Spleen (tissue), 11 donors: ENCODE data around the gene RNF225. TPM values are rescaled to one million over a fixed set of nuclear protein-coding genes. Genes with fewer than 3 reads are reported as not detected.

ENCODE experiments used
- DNase-seq: peaks from one replicate; pipeline ENCODE4 v3.0.0-alpha.2; 2020
- H3K27ac ChIP-seq, 8 donors: fragments of 200-600 bp; sonication (generic) in 7 of 8; 1 replicate in 4 of 8; 2 replicates in 4 of 8; pipeline versions ENCODE4 v1.5.0 to v1.8.0; 2016 to 2021; ENCODE audit warnings: inconsistent platforms in 4 of 8, mild to moderate bottlenecking in 4 of 8, moderate library complexity in 1 of 8
- H3K27me3 ChIP-seq, 7 donors: fragments of 200-600 bp; sonication (generic) in 6 of 7; replicated peaks in 1 of 7; 1 replicate in 4 of 7; 2 replicates in 3 of 7; pipeline versions ENCODE4 v1.5.0 to v1.8.0; 2016 to 2021; ENCODE audit warnings: inconsistent platforms in 3 of 7, mild to moderate bottlenecking in 1 of 7
- H3K36me3 ChIP-seq, 6 donors: fragments of 200-600 bp; sonication (generic) in 5 of 6; 1 replicate in 4 of 6; 2 replicates in 2 of 6; pipeline versions ENCODE4 v1.5.0 to v1.8.0; 2016 to 2021; ENCODE audit warnings: inconsistent platforms in 2 of 6
- H3K4me1 ChIP-seq, 6 donors: fragments of 200-600 bp; sonication (generic) in 5 of 6; 1 replicate in 3 of 6; 2 replicates in 3 of 6; pipeline versions ENCODE4 v1.5.0 to v1.8.0; 2016 to 2021; ENCODE audit warnings: inconsistent platforms in 3 of 6
- H3K4me3 ChIP-seq, 8 donors: fragments of 200-600 bp; sonication (generic) in 7 of 8; 1 replicate in 4 of 8; 2 replicates in 4 of 8; pipeline versions ENCODE4 v1.5.0 to v1.8.0; 2016 to 2021; ENCODE audit warnings: inconsistent platforms in 4 of 8, mild to moderate bottlenecking in 4 of 8, moderate library complexity in 2 of 8
- H3K9me3 ChIP-seq, 8 donors: fragments of 200-600 bp; sonication (generic) in 7 of 8; 1 replicate in 4 of 8; 2 replicates in 4 of 8; pipeline versions ENCODE4 v1.5.0 to v1.8.0; 2016 to 2021; ENCODE audit warnings: inconsistent platforms in 4 of 8
- POLR2A ChIP-seq, 3 donors: fragments of 450-650 bp; IDR thresholded peaks; one replicate each; pipeline ENCODE4 v1.5.1; 2017; ENCODE audit warnings: antibody characterized with exemption in 3 of 3, mild to moderate bottlenecking in 1 of 3
- POLR2AphosphoS5 ChIP-seq, 3 donors: sonication (generic); formaldehyde crosslinking; IDR thresholded peaks; one replicate each; pipeline ENCODE4 v1.5.1; 2017; ENCODE audit warnings: antibody characterized with exemption in 3 of 3
- WGBS, 5 donors: extraction: QIAGEN DNeasy Blood & Tissue Kit in 3 of 5; methylation state at CpG; one replicate each; pipeline versions ENCODE4 v1.1.5 to v1.1.7; 2013 to 2018; 5-methylcytosine and 5-hydroxymethylcytosine counted together
- intact Hi-C: fragments of 100-400 bp; cut with DNase I; formaldehyde crosslinking; loops from one replicate; pipeline ENCODE4 v1.15.0; 2023; ENCODE audit warnings: low total_unique reads
- polyA plus RNA-seq, 3 donors: library from polyadenylated mRNA; stranded (reverse); fragments of 200-250 nt; gene quantifications; one replicate each; pipeline ENCODE4 v1.2.1, GENCODE V29; 2013
- total RNA-seq, 7 donors: library from RNA; depleted of rRNA in 3 of 7; stranded (reverse); fragments of >200 nt in 3 of 7; fragmentation: NEBNext Ultra II Directional in 4 of 7; extraction: Animal tissue kit (Norgen Biotek cat#: 25700) in 4 of 7; gene quantifications; one replicate each; pipeline versions ENCODE4 v1.1.0 to v1.2.1, GENCODE V29; 2016 to 2021
- TF ChIP-seq, protein P1 (sequence below), 11 experiments: fragments of 200-600 bp in 7 of 11; fragments of 450-650 bp in 4 of 11; sonication (generic) in 4 of 11; IDR thresholded peaks in 8 of 11; conservative IDR thresholded peaks in 3 of 11; 1 replicate in 7 of 11; 2 replicates in 4 of 11; pipeline versions ENCODE4 v1.4.0 to v1.8.0; 2016 to 2021; ENCODE audit warnings: antibody characterized with exemption in 11 of 11, inconsistent platforms in 4 of 11, mild to moderate bottlenecking in 1 of 11
- donor health status: healthy with polysubstance abuse.
- donor health status: DM: no; HTN: no; CAD: no; lungs with moderate emphysema.
- donor health status: DM: no; HTN: no; CAD: no.
- donor health status: Bipolar disorder and iron deficiency.
- donor health status: healthy.
- donor health status: DM: no; HTN: no; CAD: no.
- donor health status: DM: yes; HTN: yes; CAD: no.

RNF225 gene
- total and polyA plus RNA-seq, 10 donors: not detected

DNA sequence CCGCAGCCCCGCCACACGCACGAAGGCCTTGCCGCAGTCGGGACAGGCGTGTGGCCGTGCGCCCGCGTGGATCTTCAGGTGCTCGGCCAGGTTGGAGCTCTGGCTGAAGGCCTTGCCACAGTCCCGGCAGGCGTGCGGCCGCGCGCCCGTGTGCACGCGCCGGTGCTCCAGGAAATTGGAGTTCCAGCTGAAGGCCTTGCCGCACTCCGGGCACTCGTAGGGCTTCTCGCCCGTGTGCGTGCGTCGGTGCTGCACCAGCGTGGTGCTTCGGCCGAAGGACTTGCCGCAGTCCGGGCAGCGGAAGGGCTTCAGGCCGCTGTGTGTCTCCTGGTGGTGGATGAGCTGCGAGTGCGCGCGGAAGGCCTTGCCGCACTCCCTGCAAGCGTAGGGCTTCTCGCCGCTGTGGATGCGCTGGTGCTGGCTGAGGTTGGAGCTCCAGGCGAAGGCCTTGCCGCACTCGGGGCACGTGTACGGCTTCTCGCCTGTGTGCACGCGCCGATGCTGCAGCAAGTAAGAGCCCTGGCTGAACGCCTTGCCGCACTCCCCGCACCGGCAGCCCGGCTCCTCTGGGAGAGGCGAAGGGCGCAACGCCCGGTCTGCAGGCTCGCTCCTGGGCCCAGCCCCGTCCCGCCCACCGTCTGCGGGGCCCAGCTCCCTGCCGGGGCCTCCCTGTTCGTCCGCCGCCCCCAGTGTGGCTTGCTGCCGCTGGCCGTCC is 38.5 kb upstream of the RNF225 start:
- Histone ChIP-seq H3K9me3 (no peaks in the 10 kb centered on the region), H3K27me3 (peaks cover 0 to 27% (median 10%) of the 10 kb centered on the region in 7 donors), H3K4me1 (peaks cover 21 to 44% (median 35%) of the 10 kb centered on the region in 6 donors), H3K36me3 (peaks cover 0 to 6% (median 0%) of the 10 kb centered on the region in 6 donors), H3K27ac (peak overlapping the region in 5 of 8 donors; percentile 21 to 51 (median 36)), H3K4me3 (peak overlapping the region; percentile 30 to 70 (median 50))
- 26 to 45% (median 39%) methylated on average over 40 to 75 of the region's 75 CpGs for WGBS, 5 donors
- TF ChIP-seq, protein P1, sequence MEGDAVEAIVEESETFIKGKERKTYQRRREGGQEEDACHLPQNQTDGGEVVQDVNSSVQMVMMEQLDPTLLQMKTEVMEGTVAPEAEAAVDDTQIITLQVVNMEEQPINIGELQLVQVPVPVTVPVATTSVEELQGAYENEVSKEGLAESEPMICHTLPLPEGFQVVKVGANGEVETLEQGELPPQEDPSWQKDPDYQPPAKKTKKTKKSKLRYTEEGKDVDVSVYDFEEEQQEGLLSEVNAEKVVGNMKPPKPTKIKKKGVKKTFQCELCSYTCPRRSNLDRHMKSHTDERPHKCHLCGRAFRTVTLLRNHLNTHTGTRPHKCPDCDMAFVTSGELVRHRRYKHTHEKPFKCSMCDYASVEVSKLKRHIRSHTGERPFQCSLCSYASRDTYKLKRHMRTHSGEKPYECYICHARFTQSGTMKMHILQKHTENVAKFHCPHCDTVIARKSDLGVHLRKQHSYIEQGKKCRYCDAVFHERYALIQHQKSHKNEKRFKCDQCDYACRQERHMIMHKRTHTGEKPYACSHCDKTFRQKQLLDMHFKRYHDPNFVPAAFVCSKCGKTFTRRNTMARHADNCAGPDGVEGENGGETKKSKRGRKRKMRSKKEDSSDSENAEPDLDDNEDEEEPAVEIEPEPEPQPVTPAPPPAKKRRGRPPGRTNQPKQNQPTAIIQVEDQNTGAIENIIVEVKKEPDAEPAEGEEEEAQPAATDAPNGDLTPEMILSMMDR (IDR thresholded peaks at IDR 0.05 in 8 of 11, conservative IDR thresholded peaks at IDR 0.05 in 3 of 11): no peak
- TF ChIP-seq POLR2A (IDR thresholded peaks at IDR 0.05) (no peak), POLR2AphosphoS5 (IDR thresholded peaks at IDR 0.05) (peak in 2 of 3 donors; percentile 3 to 6)
- no peak for DNase-seq
- intact Hi-C loops: no loop called here

DNA sequence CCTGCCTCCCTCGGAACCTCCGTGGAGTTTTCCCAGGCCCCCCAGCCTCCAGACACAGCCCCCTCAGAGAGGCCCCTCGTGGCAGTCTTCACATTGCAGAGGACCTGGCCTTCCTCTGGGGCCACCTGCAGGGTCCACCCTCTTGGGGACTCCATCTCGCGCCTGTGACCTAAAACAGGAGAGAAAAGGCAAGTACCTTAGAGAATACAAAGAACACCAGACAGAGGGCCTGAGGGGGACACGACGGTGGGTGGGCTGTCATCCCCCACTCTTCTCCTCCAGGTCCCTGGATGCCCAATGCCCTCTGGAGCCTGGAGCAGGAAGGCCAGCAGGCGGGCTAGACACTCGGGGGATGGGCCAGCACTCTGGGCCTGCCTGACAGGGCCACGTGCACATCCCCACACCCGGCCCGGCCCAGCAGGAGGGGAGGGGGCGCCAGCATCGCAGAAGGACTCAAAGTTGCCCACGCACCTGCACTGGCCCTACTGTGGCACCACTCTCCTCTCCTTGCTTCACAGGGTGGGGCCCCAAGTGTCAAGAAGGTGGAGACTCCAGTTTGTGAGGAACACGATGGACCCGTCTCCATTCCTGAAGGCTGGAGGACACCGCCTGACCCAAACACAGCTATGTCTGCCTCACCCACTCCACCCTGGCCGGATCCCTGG is 37.8 kb upstream of the RNF225 start:
- Histone ChIP-seq H3K36me3 (peaks cover 0 to 6% (median 0%) of the 10 kb centered on the region in 6 donors), H3K4me3 (peak overlapping the region in 4 of 8 donors; percentile 38 to 70 (median 54)), H3K27ac (no peak overlapping the region), H3K4me1 (peaks cover 21 to 47% (median 36%) of the 10 kb centered on the region in 6 donors), H3K27me3 (peaks cover 0 to 27% (median 10%) of the 10 kb centered on the region in 7 donors), H3K9me3 (no peaks in the 10 kb centered on the region)
- intact Hi-C loops: no loop called here
- TF ChIP-seq, protein P1 (IDR thresholded peaks at IDR 0.05 in 8 of 11, conservative IDR thresholded peaks at IDR 0.05 in 3 of 11): no peak
- TF ChIP-seq POLR2AphosphoS5 (IDR thresholded peaks at IDR 0.05) (no peak), POLR2A (IDR thresholded peaks at IDR 0.05) (no peak)
- DNase-seq: no peak
- WGBS, 5 donors: 73 to 87% (median 80%) methylated on average over 15 to 19 of the region's 19 CpGs

DNA sequence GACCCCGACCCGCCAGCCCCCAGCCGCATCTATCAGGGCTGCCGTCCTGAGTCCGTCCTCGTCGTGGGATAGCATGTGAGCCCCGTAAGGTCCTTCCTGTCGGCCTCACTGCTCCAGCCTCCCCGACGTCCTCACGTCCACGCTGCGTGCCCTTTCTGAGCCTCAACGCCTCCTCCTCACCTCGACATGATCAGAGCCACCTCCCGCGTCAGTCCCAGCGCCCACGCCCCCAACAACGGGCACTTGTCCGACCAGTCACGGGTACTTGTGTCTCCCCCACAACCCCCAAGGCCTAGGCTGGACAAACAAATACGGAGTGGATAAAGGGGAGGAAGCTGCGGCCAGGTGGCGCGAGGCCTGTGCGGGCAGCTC is 33.6 kb upstream of the RNF225 start:
- Histone ChIP-seq H3K27me3 (peaks cover 0 to 9% (median 2%) of the 10 kb centered on the region in 7 donors), H3K36me3 (no peaks in the 10 kb centered on the region), H3K9me3 (no peaks in the 10 kb centered on the region), H3K4me1 (peaks cover 13 to 46% (median 36%) of the 10 kb centered on the region in 6 donors), H3K4me3 (peak overlapping the region; percentile 60 to 95 (median 84)), H3K27ac (peak overlapping the region; percentile 88 to 96 (median 92))
- WGBS, 5 donors: 3 to 6% (median 5%) methylated on average over 26 to 28 of the region's 28 CpGs
- DNase-seq: peak; percentile 87
- intact Hi-C loops: no loop called here
- no peak for TF ChIP-seq POLR2A (IDR thresholded peaks at IDR 0.05)
- TF ChIP-seq POLR2AphosphoS5 (IDR thresholded peaks at IDR 0.05): no peak
- TF ChIP-seq, protein P1 (IDR thresholded peaks at IDR 0.05 in 8 of 11, conservative IDR thresholded peaks at IDR 0.05 in 3 of 11): no peak
